NCI-H1105 (cell line): ENCODE data around the gene NDP.
A peak's percentile ranks its signal among the peaks of the same experiment; 100 is the strongest.

Experiments
- DNase-seq: peaks from one replicate; lab custom pipeline; 2025; lab: John Stamatoyannopoulos, UW

Gene NDP

GRCh38 chrX:43973249-43974099, at the start of gene NDP:
NDP (minus strand) TSS chrX:43973390; CDS start chrX:43958645, 14,745 bp downstream.
- no peak for DNase-seq

- DNase-seq: no peak
Observed at GRCh38 chrX:44022964-44023363, 49.8 kb upstream of the NDP start.

GRCh38 chrX:44020693-44021092, 47.5 kb upstream of the NDP start:
- DNase-seq: no peak

- no peak for DNase-seq
Observed at GRCh38 chrX:44019911-44020310, 46.7 kb upstream of the NDP start.

GRCh38 chrX:44017676-44018075, 44.5 kb upstream of the NDP start:
- no peak for DNase-seq

GRCh38 chrX:44016906-44017305, 43.7 kb upstream of the NDP start:
- DNase-seq: no peak

GRCh38 chrX:44012484-44013096, 39.4 kb upstream of the NDP start:
- DNase-seq: no peak

GRCh38 chrX:44011506-44011905, 38.3 kb upstream of the NDP start:
- DNase-seq: no peak

- no peak for DNase-seq
Observed at GRCh38 chrX:44010626-44011025, 37.4 kb upstream of the NDP start.

- DNase-seq: no peak
Observed at GRCh38 chrX:44006081-44006480, 32.9 kb upstream of the NDP start.

- no peak for DNase-seq
Observed at GRCh38 chrX:44003975-44004374, 30.8 kb upstream of the NDP start.

- DNase-seq: no peak
Observed at GRCh38 chrX:44002567-44002966, 29.4 kb upstream of the NDP start.

- no peak for DNase-seq
Observed at GRCh38 chrX:43998374-43998773, 25.2 kb upstream of the NDP start.

GRCh38 chrX:43996491-43996890, 23.3 kb upstream of the NDP start:
- DNase-seq: no peak

GRCh38 chrX:43986083-43986482, 12.9 kb upstream of the NDP start:
- no peak for DNase-seq

GRCh38 chrX:43985511-43985910, 12.3 kb upstream of the NDP start:
- DNase-seq: no peak

GRCh38 chrX:43978226-43978625, 5.0 kb upstream of the NDP start:
- no peak for DNase-seq

GRCh38 chrX:43976205-43976604, 3.0 kb upstream of the NDP start:
- DNase-seq: no peak

- no peak for DNase-seq
Observed at GRCh38 chrX:43975796-43976195, 2.6 kb upstream of the NDP start.

- DNase-seq: no peak
Observed at GRCh38 chrX:43974741-43975465, 1.7 kb upstream of the NDP start.

GRCh38 chrX:43974100-43974475, 898 bp upstream of the NDP start:
- DNase-seq: no peak

- peak; percentile 9 for DNase-seq
Observed at GRCh38 chrX:43971966-43972961, 926 bp downstream of the NDP start.
